ENCODE measurements around the gene TFEC. TPM values are rescaled to one million over a fixed set of nuclear protein-coding genes. Genes with fewer than 3 reads are reported as not detected.

Gene TFEC
- total RNA-seq, 1 experiment from 2014 or later, result not detected

DNA sequence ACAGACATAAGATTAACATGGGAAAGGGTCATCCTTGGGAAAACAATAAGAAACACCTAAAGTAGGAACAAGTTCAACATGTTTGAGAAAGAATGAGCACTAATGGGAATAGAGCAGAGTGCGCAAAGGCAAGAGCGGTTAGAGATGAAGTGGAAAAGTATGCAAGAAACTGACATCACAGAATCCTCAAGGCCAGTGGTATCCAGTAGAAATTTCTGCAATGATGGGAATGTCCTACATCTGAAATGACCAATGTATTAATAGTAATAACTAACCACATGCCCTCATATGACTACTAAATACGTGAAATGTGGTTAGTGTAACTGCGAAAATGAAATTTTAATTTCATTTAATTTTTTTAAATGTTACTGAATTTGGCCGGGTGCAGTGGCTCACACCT is 54.8 kb downstream of the TFEC start:
- Histone ChIP-seq H3K56ac (ENCODE audit: insufficient read length, low read depth, low read length) (no peak overlapping the region), H3K79me2 (ENCODE audit: insufficient read depth, low read length) (no peaks in the 10 kb centered on the region), H3K23ac (ENCODE audit: insufficient read length, low read depth, low read length) (no peak overlapping the region), H2BK5ac (ENCODE audit: insufficient read length, low read length) (no peak overlapping the region), H3K23me2 (ENCODE audit: insufficient read length, low read depth, low read length, poor library complexity, severe bottlenecking) (no peaks in the 10 kb centered on the region), H4K8ac (replicated peaks; ENCODE audit: insufficient read length, low read depth, low read length) (no peak overlapping the region), H3K9ac (ENCODE audit: extremely low read depth, insufficient read length, low read length) (no peak overlapping the region), H3K18ac (ENCODE audit: insufficient read length, low read depth, low read length) (no peak overlapping the region), H3K4ac (ENCODE audit: low read depth, low read length) (no peak overlapping the region), H3K4me2 (ENCODE audit: insufficient read depth, insufficient read length, low read length) (no peak overlapping the region), H4K91ac (ENCODE audit: insufficient read length, low read depth, low read length) (no peak overlapping the region), H3K9me3 (ENCODE audit: control insufficient read depth, low read depth, low read length) (no peaks in the 10 kb centered on the region), H4K5ac (ENCODE audit: insufficient read length, low read depth, low read length) (no peak overlapping the region), H3K14ac (ENCODE audit: insufficient read depth, low read length) (no peak overlapping the region), H2AK5ac (ENCODE audit: insufficient read length, low read length) (no peak overlapping the region), H4K20me1 (ENCODE audit: control insufficient read depth, insufficient read depth, insufficient read length) (no peaks in the 10 kb centered on the region), H3T11ph (ENCODE audit: low read length) (no peak overlapping the region), H2AFZ (ENCODE audit: low read length) (no peak overlapping the region), H3K27me3 (ENCODE audit: insufficient read depth, low read length) (no peaks in the 10 kb centered on the region), H2BK120ac (ENCODE audit: low read depth, low read length, poor library complexity, severe bottlenecking) (no peak overlapping the region), H3K4me1 (ENCODE audit: insufficient read depth, low read length) (no peaks in the 10 kb centered on the region), H3K79me1 (ENCODE audit: insufficient read depth, low read depth, low read length, poor library complexity, severe bottlenecking) (no peaks in the 10 kb centered on the region), H3K27ac (ENCODE audit: insufficient read length, low read depth, low read length) (no peak overlapping the region), H2BK12ac (ENCODE audit: insufficient read length, low read depth, low read length) (no peak overlapping the region), H2BK15ac (ENCODE audit: low read depth, low read length) (no peak overlapping the region), H2BK20ac (ENCODE audit: low read depth, low read length, poor library complexity, severe bottlenecking) (no peak overlapping the region)
- Mint-ChIP-seq H3K4me1 (no peaks in the 10 kb centered on the region), H3K27me3 (ENCODE audit: low read depth) (no peaks in the 10 kb centered on the region), H3K9me3 (no peaks in the 10 kb centered on the region), H3K36me3 (ENCODE audit: insufficient read depth in 1 of 3, low read depth in 3 of 3) (no peaks in the 10 kb centered on the region), H3K27ac (no peak overlapping the region), H3K4me3 (no peak overlapping the region)
- TF ChIP-seq, protein P1, sequence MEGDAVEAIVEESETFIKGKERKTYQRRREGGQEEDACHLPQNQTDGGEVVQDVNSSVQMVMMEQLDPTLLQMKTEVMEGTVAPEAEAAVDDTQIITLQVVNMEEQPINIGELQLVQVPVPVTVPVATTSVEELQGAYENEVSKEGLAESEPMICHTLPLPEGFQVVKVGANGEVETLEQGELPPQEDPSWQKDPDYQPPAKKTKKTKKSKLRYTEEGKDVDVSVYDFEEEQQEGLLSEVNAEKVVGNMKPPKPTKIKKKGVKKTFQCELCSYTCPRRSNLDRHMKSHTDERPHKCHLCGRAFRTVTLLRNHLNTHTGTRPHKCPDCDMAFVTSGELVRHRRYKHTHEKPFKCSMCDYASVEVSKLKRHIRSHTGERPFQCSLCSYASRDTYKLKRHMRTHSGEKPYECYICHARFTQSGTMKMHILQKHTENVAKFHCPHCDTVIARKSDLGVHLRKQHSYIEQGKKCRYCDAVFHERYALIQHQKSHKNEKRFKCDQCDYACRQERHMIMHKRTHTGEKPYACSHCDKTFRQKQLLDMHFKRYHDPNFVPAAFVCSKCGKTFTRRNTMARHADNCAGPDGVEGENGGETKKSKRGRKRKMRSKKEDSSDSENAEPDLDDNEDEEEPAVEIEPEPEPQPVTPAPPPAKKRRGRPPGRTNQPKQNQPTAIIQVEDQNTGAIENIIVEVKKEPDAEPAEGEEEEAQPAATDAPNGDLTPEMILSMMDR (conservative IDR thresholded peaks at IDR 0.05), result no peak
- no peak for DNase-seq
- no CpG with 5 or more reads among the region's 5 CpGs for WGBS (ENCODE audit: extremely low coverage, insufficient read length, low lambda C conversion rate)

All from H9 (cell line).